GM12865 (cell line): ENCODE measurements around the gene LIPA.
"Not testable (repeated sequence)": the region's sequence is repeated elsewhere in the genome, so short reads cannot be mapped to it uniquely, and the experiment has no call there.

Experiments used
- DNase-seq: peaks from one replicate; pipeline ENCODE4 v3.0.0; 2010; ENCODE audit warnings: low read depth
- H3K4me3 ChIP-seq: 2 replicates; pipeline ENCODE4 v1.5.1; 2011; ENCODE audit warnings: mild to moderate bottlenecking, low read depth, low read length, control low read depth
- TF ChIP-seq, protein P1 (sequence below): IDR thresholded peaks from 2 replicates; pipeline ENCODE4 v1.5.1; 2011; ENCODE audit warnings: low read length, control low read depth, low read depth, inconsistent platforms; ENCODE audit not compliant: insufficient read depth; ENCODE audit errors: missing control alignments

The LIPA gene

DNA sequence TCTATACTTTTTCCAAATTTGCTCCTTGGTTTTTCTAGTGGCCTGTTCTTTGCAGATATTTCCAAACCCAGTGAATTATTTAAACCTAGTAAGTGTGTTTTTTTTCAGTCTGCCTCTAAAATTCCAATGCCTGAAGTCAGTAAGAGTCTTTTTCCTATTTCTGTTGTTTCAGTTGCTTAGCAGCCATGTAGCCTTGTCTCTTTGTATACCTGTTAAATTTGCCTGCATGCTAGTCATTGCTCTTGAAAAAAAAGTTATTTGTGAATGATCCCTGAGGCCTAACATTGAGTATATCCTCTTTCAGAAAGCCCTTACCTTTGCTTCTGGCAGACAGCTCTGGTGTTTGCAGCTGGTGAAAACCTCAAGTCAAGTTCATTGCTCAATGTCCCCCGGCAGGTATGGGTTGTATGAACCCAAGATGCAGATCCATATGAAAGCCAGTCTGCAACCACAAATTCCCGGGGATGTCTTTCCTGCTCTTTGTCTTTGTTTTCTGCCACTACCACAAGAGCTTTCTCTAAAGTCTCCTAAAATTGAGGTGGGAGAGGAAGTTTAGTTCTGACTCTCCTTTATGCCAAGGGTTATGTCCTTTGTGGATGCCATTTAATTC, 80.2 kb downstream of the LIPA start:
- H3K4me3 ChIP-seq = no peak overlapping the region
- no peak for DNase-seq
- TF ChIP-seq, protein P1, sequence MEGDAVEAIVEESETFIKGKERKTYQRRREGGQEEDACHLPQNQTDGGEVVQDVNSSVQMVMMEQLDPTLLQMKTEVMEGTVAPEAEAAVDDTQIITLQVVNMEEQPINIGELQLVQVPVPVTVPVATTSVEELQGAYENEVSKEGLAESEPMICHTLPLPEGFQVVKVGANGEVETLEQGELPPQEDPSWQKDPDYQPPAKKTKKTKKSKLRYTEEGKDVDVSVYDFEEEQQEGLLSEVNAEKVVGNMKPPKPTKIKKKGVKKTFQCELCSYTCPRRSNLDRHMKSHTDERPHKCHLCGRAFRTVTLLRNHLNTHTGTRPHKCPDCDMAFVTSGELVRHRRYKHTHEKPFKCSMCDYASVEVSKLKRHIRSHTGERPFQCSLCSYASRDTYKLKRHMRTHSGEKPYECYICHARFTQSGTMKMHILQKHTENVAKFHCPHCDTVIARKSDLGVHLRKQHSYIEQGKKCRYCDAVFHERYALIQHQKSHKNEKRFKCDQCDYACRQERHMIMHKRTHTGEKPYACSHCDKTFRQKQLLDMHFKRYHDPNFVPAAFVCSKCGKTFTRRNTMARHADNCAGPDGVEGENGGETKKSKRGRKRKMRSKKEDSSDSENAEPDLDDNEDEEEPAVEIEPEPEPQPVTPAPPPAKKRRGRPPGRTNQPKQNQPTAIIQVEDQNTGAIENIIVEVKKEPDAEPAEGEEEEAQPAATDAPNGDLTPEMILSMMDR = no peak

DNA sequence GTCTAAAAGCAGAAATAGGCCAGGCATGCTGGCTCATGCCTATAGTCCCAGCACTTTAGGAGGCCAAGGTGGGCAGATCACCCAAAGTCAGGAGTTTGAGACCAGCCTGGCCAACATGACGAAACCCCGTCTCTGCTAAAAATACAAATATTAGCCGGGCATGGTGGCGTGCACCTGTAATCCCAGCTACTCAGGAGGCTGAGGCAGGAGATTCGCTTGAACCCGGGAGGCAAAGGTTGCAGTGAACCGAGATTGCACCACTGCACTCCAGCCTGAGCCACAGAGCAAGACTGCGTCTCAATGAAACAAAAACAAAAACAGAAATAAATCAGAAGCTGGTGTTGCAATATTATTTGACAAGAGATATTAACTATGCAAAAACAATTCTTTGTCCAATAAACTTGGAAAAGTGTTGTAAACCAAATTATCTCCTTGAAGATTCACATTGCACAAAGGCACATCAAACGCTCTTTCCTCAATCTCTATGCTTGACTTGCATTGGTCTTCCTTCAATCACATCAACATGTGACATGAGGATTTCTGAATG, 83.1 kb downstream of the LIPA start:
- not testable (repeated sequence) for DNase-seq

DNA sequence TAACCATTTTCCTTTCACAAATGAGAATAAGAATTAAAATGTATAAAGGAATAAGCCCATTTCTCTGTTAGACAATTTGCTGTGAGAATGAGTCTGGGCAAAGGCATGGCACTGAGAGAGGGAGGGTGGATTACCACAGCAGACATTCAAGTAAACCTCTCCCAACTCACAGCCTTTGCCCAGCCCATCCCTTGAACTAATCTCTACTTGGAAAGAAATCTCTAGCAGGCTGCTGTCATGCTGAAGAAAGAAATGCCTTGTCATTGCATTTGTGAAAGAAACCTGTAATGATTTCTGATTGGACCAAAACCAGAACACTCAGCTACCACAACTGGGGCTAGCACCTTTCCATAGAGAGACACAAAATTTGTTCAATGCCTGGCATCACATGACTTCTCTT, 83.7 kb downstream of the LIPA start:
- H3K4me3 ChIP-seq = no peak overlapping the region
- TF ChIP-seq, protein P1 = no peak
- no peak for DNase-seq

More for the DNA sequence above, 83.1 kb downstream of the LIPA start:
- not testable (repeated sequence) for H3K4me3 ChIP-seq

DNA sequence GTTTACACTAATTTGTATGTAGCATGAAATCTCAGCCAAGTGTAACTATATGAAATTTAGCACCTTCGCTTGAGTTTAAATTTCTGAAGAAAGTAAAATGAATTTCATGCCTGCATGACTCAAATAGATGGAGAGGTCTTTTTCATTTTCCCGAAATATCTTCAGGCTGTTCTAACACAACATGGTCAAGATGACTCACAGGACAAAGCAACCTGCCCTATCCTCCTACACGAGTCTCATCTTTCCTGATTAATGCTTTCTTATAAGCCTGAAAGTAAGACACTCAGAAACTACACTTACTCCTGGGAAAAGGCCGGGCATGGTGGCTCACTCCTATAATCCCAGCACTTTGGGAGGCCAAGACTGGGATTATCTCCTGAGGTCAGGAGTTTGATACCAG, 85.7 kb downstream of the LIPA start:
- TF ChIP-seq, protein P1 = no peak
- H3K4me3 ChIP-seq = no peak overlapping the region
- DNase-seq = no peak

DNA sequence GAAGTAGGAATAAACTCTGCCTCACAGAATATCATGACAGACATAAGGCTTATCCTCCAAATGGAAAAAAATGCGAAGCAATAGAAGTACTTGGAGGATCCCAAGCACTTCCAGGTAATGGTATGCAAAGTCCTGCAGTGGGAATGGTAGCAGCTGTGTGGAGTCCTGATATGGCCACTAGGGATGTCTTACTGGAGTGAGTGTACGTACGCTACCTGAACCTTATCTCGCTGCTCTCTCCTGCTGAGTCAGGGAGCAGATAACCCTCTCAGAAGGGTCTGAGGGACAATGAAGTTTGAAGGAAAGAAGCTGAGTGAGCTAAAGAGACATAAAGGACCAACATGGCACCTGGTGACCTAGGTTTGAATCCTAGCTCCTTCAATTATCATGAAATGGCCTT, 86.7 kb downstream of the LIPA start:
- H3K4me3 ChIP-seq = no peak overlapping the region
- no peak for DNase-seq
- TF ChIP-seq, protein P1 = no peak

DNA sequence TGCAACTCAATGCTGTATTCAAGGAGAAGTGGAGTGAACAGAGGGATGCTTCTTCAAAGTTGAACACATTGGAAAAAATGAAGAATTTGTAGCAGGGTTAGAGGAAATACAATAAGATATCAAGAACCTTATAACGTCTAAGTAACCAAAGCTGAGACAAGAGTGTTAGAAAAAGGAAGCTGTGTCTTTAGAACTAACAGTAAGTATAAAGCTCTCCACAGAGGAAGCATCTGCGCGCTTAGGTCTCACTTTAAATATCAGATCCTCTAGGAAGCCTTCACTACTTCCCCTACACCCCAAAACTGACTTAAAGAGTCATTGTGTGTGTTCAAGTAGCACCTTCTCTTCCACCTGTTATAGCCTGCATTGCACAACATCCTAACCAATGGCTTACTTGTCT, 87.5 kb downstream of the LIPA start:
- TF ChIP-seq, protein P1 = no peak
- peak overlapping the region; percentile 3; the same call in 1 of the 2 replicates for H3K4me3 ChIP-seq
- DNase-seq = peak; percentile 17
